ENCODE measurements around the gene SLITRK5.

- no peak for TF ChIP-seq CTCF (IDR thresholded peaks at IDR 0.05; ENCODE audit: insufficient read depth, low read length, poor library complexity, severe bottlenecking)
- no peak for TF ChIP-seq EZH2phosphoT487 (conservative IDR thresholded peaks at IDR 0.05; ENCODE audit: low read length)
Observed at GRCh38 chr13:87675851-87676250, 4.7 kb downstream of the SLITRK5 start.

Measured in SU-DHL-6 (cell line).